GM12874 (cell line): ENCODE results near the gene KIF26A.

Experiments used
- CTCF ChIP-seq: IDR thresholded peaks from 2 replicates; pipeline ENCODE4 v1.5.1; 2011; ENCODE audit warnings: low read depth, mild to moderate bottlenecking, control low read depth, low read length, moderate library complexity; ENCODE audit not compliant: insufficient read depth

Gene KIF26A

GRCh38 chr14:104116756-104117340 lies 21.5 kb upstream of the KIF26A start:
- no peak for TF ChIP-seq CTCF

GRCh38 chr14:104117341-104118005 lies 20.9 kb upstream of the KIF26A start:
- TF ChIP-seq CTCF: no peak

GRCh38 chr14:104118006-104118844 lies 20.2 kb upstream of the KIF26A start:
- no peak for TF ChIP-seq CTCF

GRCh38 chr14:104119119-104119487 lies 19.3 kb upstream of the KIF26A start:
- no peak for TF ChIP-seq CTCF

GRCh38 chr14:104119488-104120251 lies 18.7 kb upstream of the KIF26A start:
- no peak for TF ChIP-seq CTCF

GRCh38 chr14:104120281-104120741 lies 18.1 kb upstream of the KIF26A start:
- no peak for TF ChIP-seq CTCF

- TF ChIP-seq CTCF: no peak
These were observed 17.2 kb upstream of the KIF26A start for GRCh38 chr14:104121142-104121541.
